Fibroblast of mammary gland (primary cell): ENCODE measurements around the gene ADAD2.

Experiments used
- DNase-seq: peaks from one replicate; pipeline ENCODE4 v3.0.0-alpha.2; 2010; ENCODE audit warnings: low read depth
- H3K4me3 ChIP-seq: 2 replicates; pipeline ENCODE4 v1.5.1; 2011; ENCODE audit warnings: low read depth, mild to moderate bottlenecking, low read length, moderate library complexity; ENCODE audit not compliant: control insufficient read depth
- CTCF ChIP-seq: conservative IDR thresholded peaks from 2 replicates; pipeline ENCODE4 v1.5.1; 2011; ENCODE audit warnings: low read depth, low read length, inconsistent platforms; ENCODE audit not compliant: control insufficient read depth, insufficient read depth

ADAD2 gene

DNA sequence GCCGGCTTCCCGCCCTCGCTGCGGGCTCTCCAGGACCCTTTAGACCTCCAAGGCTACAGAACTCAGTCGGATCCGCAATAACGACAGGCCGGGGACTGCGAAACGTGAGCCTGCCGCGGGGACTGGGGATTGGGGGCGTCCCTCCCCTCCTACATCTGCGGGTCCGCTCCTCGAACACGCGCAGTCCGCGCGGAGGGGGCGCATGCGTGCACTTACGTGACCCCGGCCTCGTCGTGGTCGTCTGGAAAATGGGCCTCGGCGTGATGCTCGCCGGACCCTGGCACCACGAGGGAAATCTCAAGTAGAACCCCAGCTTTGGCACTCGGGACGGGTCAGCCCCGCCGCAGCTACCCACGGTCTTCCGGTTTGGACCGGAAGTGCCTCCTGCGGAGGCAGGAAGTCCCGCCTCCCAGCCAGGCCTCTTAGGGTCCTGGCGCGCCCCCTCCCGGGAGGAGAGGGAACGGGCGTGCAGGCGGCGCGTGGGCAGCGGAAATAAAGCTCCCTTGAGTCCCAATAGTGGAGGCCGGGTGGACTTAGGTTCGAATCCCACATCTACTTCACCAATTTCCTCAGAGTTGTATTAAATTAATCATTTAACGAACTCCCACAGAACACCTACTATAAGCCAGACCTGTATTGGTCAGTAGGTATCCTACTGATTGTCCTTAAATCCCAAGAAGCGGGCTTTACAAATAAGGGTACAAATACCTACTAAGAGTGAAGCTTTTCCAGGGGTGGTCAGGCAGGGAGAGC lies 4.1 kb upstream of the ADAD2 start, which contains the start of gene TAF1C:
TAF1C (minus strand) TSS at position 373 of the 753 bp plus-strand sequence. CDS start 2,069 bp downstream, outside the sequence.
- TF ChIP-seq CTCF: peak; percentile 75
- peak within 1 kb of the TSS; percentile 93 for H3K4me3 ChIP-seq
- DNase-seq: peak; percentile 94

DNA sequence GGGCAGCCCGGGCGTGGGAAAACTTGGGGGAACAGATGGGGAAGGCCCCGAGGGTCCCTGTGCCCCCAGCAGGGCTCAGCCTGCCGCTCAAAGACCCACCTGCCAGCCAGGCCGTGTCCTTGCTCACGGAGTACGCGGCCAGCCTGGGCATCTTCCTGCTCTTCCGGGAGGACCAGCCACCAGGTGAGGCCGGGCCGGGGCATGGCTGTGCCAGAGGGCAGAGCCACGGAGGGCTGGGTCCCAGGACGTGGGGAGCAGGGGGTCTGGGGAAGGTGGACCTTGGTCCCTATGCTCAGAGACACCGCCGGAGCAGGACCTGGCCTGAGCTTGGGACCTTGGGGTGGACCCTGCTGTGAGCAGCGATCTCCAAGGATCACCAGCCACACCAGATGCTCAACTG lies 509 bp downstream of the ADAD2 start:
- no peak overlapping the region for H3K4me3 ChIP-seq
- no peak for DNase-seq
- no peak for TF ChIP-seq CTCF

DNA sequence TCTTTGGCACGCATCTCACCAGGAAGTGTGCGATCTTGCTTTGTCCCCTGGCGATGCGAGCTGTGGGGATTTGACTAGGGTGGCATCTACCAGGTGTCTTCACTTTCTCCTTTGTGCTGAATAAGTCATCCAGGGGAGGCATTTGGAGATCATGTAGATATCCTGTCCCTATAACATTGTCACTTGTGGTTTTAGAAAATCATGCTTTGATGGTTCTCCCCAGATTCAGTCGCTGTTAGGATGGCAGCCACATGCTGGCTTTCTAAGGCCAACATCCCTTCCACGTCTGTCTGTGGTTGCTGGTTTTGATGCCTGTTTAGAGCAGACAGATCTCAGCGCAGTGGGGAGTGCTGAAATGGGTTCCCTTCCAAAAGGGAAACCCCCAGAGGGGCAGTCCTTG lies 2.5 kb downstream of the ADAD2 start:
- no peak overlapping the region for H3K4me3 ChIP-seq
- DNase-seq: no peak

DNA sequence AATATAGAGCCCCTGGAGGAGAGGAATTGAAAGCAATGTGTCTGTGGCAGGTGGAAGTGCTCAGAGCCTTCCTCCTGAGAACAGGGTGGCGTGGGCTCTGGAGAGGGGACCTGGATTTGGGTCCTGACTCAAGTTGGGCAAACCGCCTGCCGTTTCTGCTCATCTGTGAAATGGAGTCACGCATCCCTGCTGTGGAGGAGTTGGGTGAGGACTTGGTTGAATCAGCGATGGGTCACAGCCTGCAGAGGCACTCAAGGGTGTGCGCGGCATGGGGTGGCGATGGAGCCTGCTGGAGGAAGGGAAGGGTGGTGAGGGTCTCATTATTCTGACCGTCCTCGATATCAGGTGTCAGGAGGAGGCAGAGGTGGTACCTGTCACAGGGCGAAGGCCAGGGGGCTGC lies 3.1 kb downstream of the ADAD2 start:
- TF ChIP-seq CTCF: no peak
- no peak overlapping the region for H3K4me3 ChIP-seq
- DNase-seq: no peak

More for the DNA sequence above, 2.5 kb downstream of the ADAD2 start:
- no peak for TF ChIP-seq CTCF

- no peak for DNase-seq
- H3K4me3 ChIP-seq: no peak overlapping the region
- no peak for TF ChIP-seq CTCF
Measured at GRCh38 chr16:84194470-84195200, 3.7 kb downstream of the ADAD2 start.

GRCh38 chr16:84195201-84196093 lies 4.5 kb downstream of the ADAD2 start:
- TF ChIP-seq CTCF: no peak
- H3K4me3 ChIP-seq: no peak overlapping the region

More at GRCh38 chr16:84195201-84196093, 4.5 kb downstream of the ADAD2 start:
- no peak for DNase-seq
